ENCODE measurements around the gene COPS9.

Gene COPS9

GRCh38 chr2:240161087-240161750 lies 25.1 kb upstream of the COPS9 start:
- H3K9ac ChIP-seq: no peak overlapping the region
- H3K36me3 ChIP-seq: no peaks in the 10 kb centered on the region
- no peak for TF ChIP-seq Cebpa-rat (IDR thresholded peaks at IDR 0.05)
- H3K4me1 ChIP-seq: no peaks in the 10 kb centered on the region
- no peak overlapping the region for H3K4me2 ChIP-seq
- no peaks in the 10 kb centered on the region for H3K27me3 ChIP-seq
- no peak overlapping the region for H3K4me3 ChIP-seq
- no peaks in the 10 kb centered on the region for H4K20me1 ChIP-seq
- H3K27ac ChIP-seq: no peak overlapping the region
- H3K9me3 ChIP-seq (replicated peaks in 1 of 11): peaks cover 0 to 13% (median 0%) of the 10 kb centered on the region in 11 experiments; a peak in 8 of 22 replicates

DNA sequence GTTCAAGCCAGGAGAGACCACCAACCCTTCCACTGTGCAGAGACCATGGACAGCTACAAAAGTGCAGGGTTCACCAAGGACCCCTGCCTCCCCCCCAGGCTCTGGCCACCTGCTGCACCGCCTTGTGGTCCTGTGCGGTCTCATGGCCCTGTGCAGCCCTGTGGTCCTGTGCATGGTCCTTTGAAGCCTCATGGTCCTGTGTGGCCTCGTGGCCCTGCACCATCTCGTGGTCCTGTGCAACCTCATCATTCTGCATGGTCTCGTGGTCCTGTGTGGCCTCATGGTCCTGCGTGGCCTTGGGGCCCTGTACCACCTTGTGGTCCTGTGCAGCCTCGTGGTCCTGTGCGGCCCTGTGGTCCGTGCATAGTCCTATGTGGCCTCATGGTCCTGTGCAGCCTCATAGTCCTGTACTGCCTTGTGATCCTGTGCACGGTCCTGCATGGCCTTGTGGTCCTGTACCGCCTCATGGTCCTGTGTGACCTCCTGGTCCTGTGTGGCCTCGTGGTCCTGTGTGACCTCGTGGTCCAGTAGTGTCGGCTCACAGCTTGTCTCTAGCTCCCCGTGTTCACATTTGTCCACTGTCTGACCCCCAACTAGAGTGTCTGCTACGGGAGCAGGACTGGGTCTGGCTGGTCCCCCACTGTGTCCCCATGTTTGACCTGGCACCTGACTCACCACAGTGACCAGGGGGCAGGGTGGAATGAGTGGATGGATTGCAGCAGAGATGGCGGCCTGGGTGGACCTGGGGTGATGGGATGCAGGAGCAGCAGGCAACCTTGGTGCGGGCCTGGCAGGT lies 24.4 kb upstream of the COPS9 start:
- Histone ChIP-seq H3K9me3 (replicated peaks in 1 of 11) (peaks cover 0 to 6% (median 0%) of the 10 kb centered on the region in 11 experiments; a peak in 7 of 22 replicates), H3K27me3 (no peaks in the 10 kb centered on the region), H3K4me2 (no peak overlapping the region), H3K4me1 (no peaks in the 10 kb centered on the region), H3K4me3 (no peak overlapping the region), H4K20me1 (no peaks in the 10 kb centered on the region), H3K9ac (no peak overlapping the region), H3K27ac (no peak overlapping the region), H3K36me3 (no peaks in the 10 kb centered on the region)
- TF ChIP-seq Cebpa-rat (IDR thresholded peaks at IDR 0.05): no peak

- Histone ChIP-seq H3K27me3 (no peaks in the 10 kb centered on the region), H4K20me1 (no peaks in the 10 kb centered on the region), H3K4me1 (no peaks in the 10 kb centered on the region), H3K9ac (no peak overlapping the region), H3K4me2 (no peak overlapping the region), H3K27ac (no peak overlapping the region), H3K9me3 (replicated peaks in 1 of 11) (no peaks in the 10 kb centered on the region), H3K4me3 (no peak overlapping the region), H3K36me3 (no peaks in the 10 kb centered on the region)
- no peak for TF ChIP-seq Cebpa-rat (IDR thresholded peaks at IDR 0.05)
Observed at GRCh38 chr2:240159251-240159839, 23.2 kb upstream of the COPS9 start.

- Histone ChIP-seq H3K27ac (no peak overlapping the region), H4K20me1 (no peaks in the 10 kb centered on the region), H3K36me3 (no peaks in the 10 kb centered on the region), H3K27me3 (no peaks in the 10 kb centered on the region), H3K9me3 (replicated peaks in 1 of 11) (0 out of 22 replicates have a peak, but pooled peaks cover 0 to 6% (median 0%) of the 10 kb centered on the region in 11 experiments), H3K4me2 (no peak overlapping the region), H3K9ac (no peak overlapping the region), H3K4me1 (no peaks in the 10 kb centered on the region), H3K4me3 (no peak overlapping the region)
- TF ChIP-seq Cebpa-rat (IDR thresholded peaks at IDR 0.05): no peak
Observed at GRCh38 chr2:240157147-240157470, 21.0 kb upstream of the COPS9 start.

GRCh38 chr2:240156435-240157146 lies 20.5 kb upstream of the COPS9 start:
- H3K4me2 ChIP-seq: no peak overlapping the region
- 0 out of 22 replicates have a peak, but pooled peaks cover 0 to 6% (median 0%) of the 10 kb centered on the region in 11 experiments for H3K9me3 ChIP-seq (replicated peaks in 1 of 11)
- H3K9ac ChIP-seq: no peak overlapping the region
- H3K27ac ChIP-seq: no peak overlapping the region
- H3K36me3 ChIP-seq: no peaks in the 10 kb centered on the region
- TF ChIP-seq Cebpa-rat (IDR thresholded peaks at IDR 0.05): no peak
- no peaks in the 10 kb centered on the region for H3K27me3 ChIP-seq
- H3K4me3 ChIP-seq: no peak overlapping the region
- H4K20me1 ChIP-seq: no peaks in the 10 kb centered on the region
- H3K4me1 ChIP-seq: no peaks in the 10 kb centered on the region

DNA sequence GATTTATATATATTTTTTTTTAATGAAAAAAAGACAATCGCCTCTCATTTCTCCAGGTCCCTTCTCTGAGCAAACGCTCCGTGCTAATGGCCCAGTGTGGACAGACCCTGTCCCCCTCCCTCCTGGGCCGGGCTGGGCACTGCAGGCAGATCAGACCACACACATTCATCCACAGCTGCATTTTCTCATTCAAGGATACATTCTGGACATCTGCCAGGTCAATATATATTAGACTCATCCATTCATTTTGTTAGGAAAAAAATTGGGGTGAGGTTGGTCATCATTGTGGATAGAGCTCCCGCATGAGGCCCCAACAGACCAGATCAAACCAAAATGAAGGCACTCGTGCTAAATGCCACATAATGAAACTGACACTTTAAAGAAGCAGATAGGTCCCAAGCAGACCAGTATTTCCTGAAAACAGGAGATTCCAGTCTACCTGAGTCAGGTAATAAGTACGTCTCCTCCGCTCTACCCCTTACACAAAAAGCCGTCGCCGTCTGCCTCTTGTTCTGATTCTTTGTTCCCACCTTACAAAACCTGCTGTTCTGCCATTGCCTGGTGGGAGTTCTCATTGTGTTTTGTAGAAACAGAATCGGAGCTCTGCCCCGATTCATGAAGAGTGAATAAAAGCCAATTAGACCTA lies 19.8 kb upstream of the COPS9 start:
- H3K27ac ChIP-seq: no peak overlapping the region
- no peak for TF ChIP-seq Cebpa-rat (IDR thresholded peaks at IDR 0.05)
- H3K9me3 ChIP-seq (replicated peaks in 1 of 11): 0 out of 22 replicates have a peak, but pooled peaks cover 0 to 6% (median 0%) of the 10 kb centered on the region in 11 experiments
- no peaks in the 10 kb centered on the region for H4K20me1 ChIP-seq
- no peak overlapping the region for H3K4me2 ChIP-seq
- no peak overlapping the region for H3K4me3 ChIP-seq
- H3K36me3 ChIP-seq: no peaks in the 10 kb centered on the region
- no peak overlapping the region for H3K9ac ChIP-seq
- no peaks in the 10 kb centered on the region for H3K4me1 ChIP-seq
- H3K27me3 ChIP-seq: no peaks in the 10 kb centered on the region

DNA sequence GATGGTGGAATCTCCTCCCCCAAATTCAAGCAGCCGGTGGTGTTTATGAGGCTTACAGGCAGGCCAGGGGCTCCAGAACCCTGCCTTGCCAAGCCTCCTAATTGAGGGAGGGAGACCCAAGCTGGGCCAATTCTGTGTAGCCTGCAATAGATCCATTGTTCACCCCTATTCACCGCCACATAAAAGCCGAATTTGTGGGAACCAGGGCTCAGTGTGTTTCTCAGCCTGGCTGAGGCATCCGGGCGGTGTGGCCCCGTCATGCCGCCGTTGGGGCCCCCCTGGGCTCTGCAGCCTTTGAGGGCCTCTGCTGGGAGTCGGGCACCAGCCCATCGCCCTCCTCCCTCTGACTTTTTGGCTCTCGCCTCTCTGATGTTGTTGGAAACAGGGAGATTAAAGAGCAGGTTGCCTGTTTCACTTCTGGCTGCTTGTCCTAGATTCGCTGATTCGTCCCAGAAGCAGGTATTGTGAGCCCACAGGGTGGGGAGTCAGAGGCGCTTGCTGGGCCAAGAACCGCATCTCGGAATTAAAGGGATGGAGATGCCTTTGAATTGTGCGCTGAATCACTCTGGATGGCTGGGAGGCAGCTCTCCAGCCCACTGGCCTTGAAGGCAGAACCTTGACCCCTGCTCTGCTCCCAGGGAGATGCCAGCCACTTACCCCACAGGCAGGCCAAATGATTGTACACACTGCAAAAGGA lies 19.1 kb upstream of the COPS9 start:
- no peak overlapping the region for H3K4me3 ChIP-seq
- no peaks in the 10 kb centered on the region for H3K4me1 ChIP-seq
- no peak overlapping the region for H3K9ac ChIP-seq
- no peaks in the 10 kb centered on the region for H3K36me3 ChIP-seq
- no peak overlapping the region for H3K27ac ChIP-seq
- no peaks in the 10 kb centered on the region for H3K27me3 ChIP-seq
- TF ChIP-seq Cebpa-rat (IDR thresholded peaks at IDR 0.05): no peak
- 0 out of 22 replicates have a peak, but pooled peaks cover 0 to 6% (median 0%) of the 10 kb centered on the region in 11 experiments for H3K9me3 ChIP-seq (replicated peaks in 1 of 11)
- H3K4me2 ChIP-seq: no peak overlapping the region
- H4K20me1 ChIP-seq: no peaks in the 10 kb centered on the region

DNA sequence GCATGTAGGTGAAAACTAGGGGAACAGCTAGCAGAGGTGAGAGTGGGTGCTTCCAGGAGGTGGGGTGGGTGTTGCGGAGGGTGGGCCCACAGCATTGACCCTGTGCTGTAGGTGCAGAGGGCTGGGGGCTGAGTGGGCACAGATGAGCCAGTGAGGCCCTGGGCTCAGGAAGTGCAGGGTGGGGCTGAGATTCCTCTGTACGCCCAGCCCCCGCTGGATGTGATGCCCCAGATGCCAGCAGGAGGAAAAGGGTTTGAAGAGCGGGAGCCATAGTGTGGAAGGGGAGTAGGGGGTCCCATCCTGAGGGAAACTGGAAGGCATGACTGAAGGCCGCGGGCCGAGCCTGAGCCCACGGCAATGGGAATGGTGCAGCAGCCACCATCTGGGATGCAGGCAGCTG lies 18.5 kb upstream of the COPS9 start:
- H3K36me3 ChIP-seq: no peaks in the 10 kb centered on the region
- H3K4me1 ChIP-seq: no peaks in the 10 kb centered on the region
- H4K20me1 ChIP-seq: no peaks in the 10 kb centered on the region
- no peak overlapping the region for H3K4me3 ChIP-seq
- no peak overlapping the region for H3K9ac ChIP-seq
- H3K9me3 ChIP-seq (replicated peaks in 1 of 11): 0 out of 22 replicates have a peak, but pooled peaks cover 0 to 6% (median 0%) of the 10 kb centered on the region in 11 experiments
- H3K4me2 ChIP-seq: no peak overlapping the region
- H3K27ac ChIP-seq: no peak overlapping the region
- H3K27me3 ChIP-seq: no peaks in the 10 kb centered on the region
- TF ChIP-seq Cebpa-rat (IDR thresholded peaks at IDR 0.05): no peak

All from BLaER1 treated with 17β-estradiol and CSF1 and Interleukin-3, amounts not matched to agents 10 nM and 100 nM (cell line).